HepG2 (cell line): Measurements from ENCODE around the gene SLC17A5. TPM values are rescaled to one million over a fixed set of nuclear protein-coding genes. Genes with fewer than 3 reads are reported as not detected.
A peak's percentile ranks its signal among the peaks of the same experiment; 100 is the strongest.

Experiments used
- ARHGAP35 ChIP-seq: sonication (generic); formaldehyde crosslinking; IDR thresholded peaks from 2 replicates; pipeline ENCODE4 v1.9.0; 2022; ENCODE audit warnings: mild to moderate bottlenecking, inconsistent platforms, moderate library complexity, missing genetic modification reagents, borderline replicate concordance
- ATF2 ChIP-seq: sonication (generic); formaldehyde crosslinking; IDR thresholded peaks from 2 replicates; pipeline ENCODE4 v1.4.0; 2020; ENCODE audit warnings: missing genetic modification reagents
- JDP2 ChIP-seq: sonication (generic); formaldehyde crosslinking; IDR thresholded peaks from 2 replicates; pipeline ENCODE4 v1.8.1; 2022; ENCODE audit warnings: missing genetic modification reagents, borderline replicate concordance
- MAFF ChIP-seq: IDR thresholded peaks from 2 replicates; pipeline ENCODE4 v1.6.1; 2011; ENCODE audit warnings: low read depth, low read length, improper control_type of control experiment
- MTA3 ChIP-seq: sonication (generic); formaldehyde crosslinking; IDR thresholded peaks from 2 replicates; pipeline ENCODE4 v1.4.0; 2020; ENCODE audit warnings: missing genetic modification reagents
- NFIC ChIP-seq: IDR thresholded peaks from 2 replicates; pipeline ENCODE4 v1.6.1; 2012; ENCODE audit warnings: mild to moderate bottlenecking, low read length, inconsistent platforms
- POGK ChIP-seq: sonication (generic); formaldehyde crosslinking; conservative IDR thresholded peaks from 2 replicates; pipeline ENCODE4 v1.8.0; 2022; ENCODE audit warnings: mild to moderate bottlenecking, moderate library complexity, missing genetic modification reagents
- PPARG ChIP-seq: conservative IDR thresholded peaks from 2 replicates; pipeline ENCODE4 v1.6.1; 2016; ENCODE audit warnings: missing biosample characterization, missing genetic modification reagents
- RARG ChIP-seq: sonication (generic); formaldehyde crosslinking; IDR thresholded peaks from 2 replicates; pipeline ENCODE4 v1.4.0; 2020; ENCODE audit warnings: low read depth, mild to moderate bottlenecking, missing genetic modification reagents
- RFXAP ChIP-seq: sonication (generic); formaldehyde crosslinking; IDR thresholded peaks from 2 replicates; pipeline ENCODE4 v1.4.0; 2020; ENCODE audit warnings: missing genetic modification reagents, borderline replicate concordance
- SIN3B ChIP-seq: fragments of 150-350 bp; IDR thresholded peaks from 2 replicates; pipeline ENCODE4 v1.6.1; 2014; ENCODE audit warnings: low read length
- SKIL ChIP-seq: sonication (generic); formaldehyde crosslinking; IDR thresholded peaks from 2 replicates; pipeline ENCODE4 v1.8.0; 2022; ENCODE audit warnings: missing genetic modification reagents, mild to moderate bottlenecking, moderate library complexity, borderline replicate concordance
- TEAD3 ChIP-seq: optimal IDR thresholded peaks from 2 replicates; pipeline ENCODE3; 2016; ENCODE audit warnings: borderline replicate concordance
- U2AF1 ChIP-seq: fragments of 200-400 bp; formaldehyde crosslinking; optimal IDR thresholded peaks from 2 replicates; pipeline ENCODE3; 2017; ENCODE audit warnings: mild to moderate bottlenecking, low read depth, low read length
- ZFAT ChIP-seq: sonication (generic); formaldehyde crosslinking; conservative IDR thresholded peaks from 2 replicates; pipeline ENCODE4 v1.8.1; 2023; ENCODE audit warnings: missing genetic modification reagents, inconsistent platforms
- ZFP91 ChIP-seq: sonication (generic); formaldehyde crosslinking; IDR thresholded peaks from 2 replicates; pipeline ENCODE4 v1.9.0; 2022; ENCODE audit warnings: missing genetic modification reagents, mild to moderate bottlenecking, borderline replicate concordance
- ZNF276 ChIP-seq: sonication (generic); formaldehyde crosslinking; IDR thresholded peaks from 2 replicates; pipeline ENCODE4 v1.4.0; 2020; ENCODE audit warnings: mild to moderate bottlenecking, low read depth, missing genetic modification reagents
- ZNF282 ChIP-seq: fragments of 450-650 bp; IDR thresholded peaks from 2 replicates; pipeline ENCODE4 v1.6.1; 2018; ENCODE audit not compliant: partially characterized antibody
- ZNF547 ChIP-seq: sonication (generic); formaldehyde crosslinking; IDR thresholded peaks from 2 replicates; pipeline ENCODE4 v1.5.1; 2020; ENCODE audit warnings: mild to moderate bottlenecking, missing genetic modification reagents
- ZNF549 ChIP-seq: sonication (generic); formaldehyde crosslinking; IDR thresholded peaks from 2 replicates; pipeline ENCODE4 v1.5.0; 2020; ENCODE audit warnings: missing genetic modification reagents
- ZNF644 ChIP-seq: IDR thresholded peaks from 2 replicates; pipeline ENCODE4 v1.6.1; 2016; ENCODE audit warnings: low read depth
- ZNF703 ChIP-seq: sonication (generic); formaldehyde crosslinking; IDR thresholded peaks from 2 replicates; pipeline ENCODE4 v1.5.1; 2020; ENCODE audit warnings: missing genetic modification reagents, mild to moderate bottlenecking, moderate library complexity, borderline replicate concordance
- polyA plus RNA-seq, 8 experiments: library from polyadenylated mRNA; depleted of rRNA in 3 of 8; stranded (reverse) in 7 of 8; unstranded in 1 of 8; fragments of >200 nt; fragmentation: Illumina TruSeq in 4 of 8; extraction: Trizol in 4 of 8; gene quantifications; 2 replicates each; pipeline versions ENCODE4 v1.2.1 to v1.2.3, GENCODE V29; 2011 to 2016; ENCODE audit warnings: low read depth in 4 of 8, missing spikeins in 1 of 8, mixed read lengths in 1 of 8; ENCODE audit not compliant: insufficient read depth in 1 of 8
- total RNA-seq, 5 experiments: library from RNA; depleted of rRNA; stranded (reverse); fragments of >200 nt; fragmentation: Illumina TruSeq; extraction: Trizol; gene quantifications; 2 replicates each; pipeline ENCODE4 v1.2.3, GENCODE V29; 2016; ENCODE audit warnings: low read depth in 1 of 5

The SLC17A5 gene
- total and polyA plus RNA-seq, 2 of the 13 experiments (the other 11 are each of a cell fraction or from before 2014, with no cell fraction given): 18.3 to 20.5 TPM

- no peak for TF ChIP-seq ZFP91 (CRISPR knock-in tag)
- TF ChIP-seq TEAD3 (CRISPR knock-in tag): peak; percentile 85
- peak; percentile 76; the same call in 1 of the 2 replicates for TF ChIP-seq NFIC
- peak; percentile 93 for TF ChIP-seq ZNF644
- TF ChIP-seq ZNF703 (CRISPR knock-in tag): no peak
- TF ChIP-seq ZNF276 (CRISPR knock-in tag): no peak
- peak; percentile 74 for TF ChIP-seq SKIL (CRISPR knock-in tag)
- no peak for TF ChIP-seq U2AF1
- no peak for TF ChIP-seq JDP2 (CRISPR knock-in tag)
- no peak for TF ChIP-seq ZNF549 (CRISPR knock-in tag)
- no peak for TF ChIP-seq RARG
- TF ChIP-seq RFXAP (CRISPR knock-in tag): peak; percentile 77; the same call in 1 of the 2 replicates
- TF ChIP-seq ZFAT: no peak
- TF ChIP-seq PPARG (CRISPR knock-in tag): 0 out of 2 replicates have a peak, but pooled peaks have one; percentile 60
- TF ChIP-seq ZNF547 (CRISPR knock-in tag): no peak; the same call in 1 of the 2 replicates
- TF ChIP-seq ZNF282: no peak
- peak; percentile 65; the same call in 1 of the 2 replicates for TF ChIP-seq POGK (CRISPR knock-in tag)
- TF ChIP-seq ATF2 (CRISPR knock-in tag): peak; percentile 93
- TF ChIP-seq ARHGAP35: 0 out of 2 replicates have a peak, but pooled peaks have one; percentile 65
- TF ChIP-seq SIN3B: no peak
- TF ChIP-seq MTA3 (CRISPR knock-in tag): no peak
- TF ChIP-seq MAFF: no peak
Observed at GRCh38 chr6:73566954-73567591, 86.7 kb downstream of the SLC17A5 start (continued).
